Body of pancreas (tissue), 4 donors: ENCODE data around the gene TBX10. TPM values are rescaled to one million over a fixed set of nuclear protein-coding genes. Genes with fewer than 3 reads are reported as not detected.
"Not testable (repeated sequence)": the region's sequence is repeated elsewhere in the genome, so short reads cannot be mapped to it uniquely, and the experiment has no call there.

Source experiments
- ATAC-seq: fragments of 150-250 bp; one replicate; pipeline ENCODE4 v1.9.1; 2016
- DNase-seq, 4 donors: peaks; one replicate each; pipeline ENCODE4 v3.0.0-alpha.2; 2019
- H3K27ac ChIP-seq, 4 donors: fragments of 200-600 bp; sonication (generic); 1 replicate in 3 of 4; 2 replicates in 1 of 4; pipeline versions ENCODE4 v1.5.1 to v1.6.1; 2016 to 2019; ENCODE audit warnings: mild to moderate bottlenecking in 1 of 4, mixed read lengths in 1 of 4, moderate library complexity in 1 of 4
- H3K27me3 ChIP-seq, 2 donors: fragments of 200-600 bp; sonication (generic); one replicate each; pipeline ENCODE4 v1.6.0; 2016; ENCODE audit warnings: mild to moderate bottlenecking in 1 of 2
- H3K36me3 ChIP-seq, 2 donors: fragments of 200-600 bp; sonication (generic); replicated peaks in 1 of 2; 2 replicates each; pipeline ENCODE4 v1.5.1; 2016; ENCODE audit warnings: low read depth in 2 of 2; ENCODE audit not compliant: insufficient read depth in 1 of 2
- H3K4me1 ChIP-seq: fragments of 200-600 bp; sonication (generic); one replicate; pipeline ENCODE4 v1.6.0; 2016
- H3K4me3 ChIP-seq, 2 donors: fragments of 200-600 bp; sonication (generic); 1 replicate in 1 of 2; 2 replicates in 1 of 2; pipeline ENCODE4 v1.5.1; 2016 to 2019
- H3K9me3 ChIP-seq, 3 donors: fragments of 200-600 bp; sonication (generic); 1 replicate in 2 of 3; 2 replicates in 1 of 3; pipeline ENCODE4 v1.5.1; 2016
- CTCF ChIP-seq, 7 experiments: fragments of 450-650 bp in 4 of 7; fragments of 200-600 bp in 3 of 7; sonication (generic) in 3 of 7; IDR thresholded peaks; one replicate each; pipeline ENCODE4 v1.5.1; 2016 to 2019; ENCODE audit warnings: antibody characterized with exemption in 7 of 7
- POLR2A ChIP-seq, 3 donors: fragments of 450-650 bp; IDR thresholded peaks; one replicate each; pipeline ENCODE4 v1.6.1; 2016; ENCODE audit warnings: antibody characterized with exemption in 3 of 3, mild to moderate bottlenecking in 2 of 3
- WGBS, 2 donors: methylation state at CpG; one replicate each; pipeline ENCODE4 v1.1.5; 2017; 5-methylcytosine and 5-hydroxymethylcytosine counted together
- intact Hi-C: fragments of 100-400 bp; cut with DNase I; formaldehyde crosslinking; loops from one replicate; pipeline ENCODE4 v1.15.1; 2023
- total RNA-seq, 2 donors: library from RNA; depleted of rRNA; stranded (reverse); fragments of >200 nt; gene quantifications; one replicate each; pipeline ENCODE4 v1.1.0, GENCODE V29; 2016

The TBX10 gene
- total RNA-seq, 2 donors from 2014 or later: not detected

- DNase-seq (no peak), ATAC-seq (no peak)
- TF ChIP-seq POLR2A (IDR thresholded peaks at IDR 0.05): no peak
- Histone ChIP-seq H3K4me1 (peaks cover 17% of the 10 kb centered on the region), H3K27ac (no peak overlapping the region), H3K4me3 (no peak overlapping the region), H3K36me3 (no peaks in the 10 kb centered on the region), H3K9me3 (no peaks in the 10 kb centered on the region), H3K27me3 (no peaks in the 10 kb centered on the region)
- intact Hi-C loops: no loop called here
- 78 to 86% methylated on average over 6 to 12 of the region's 12 CpGs for WGBS, 2 donors
These were observed 1.3 kb upstream of the TBX10 start for GRCh38 chr11:67640758-67641337.

- WGBS, 2 donors: 45 to 66% methylated on average over 9 to 23 of the region's 23 CpGs
- ATAC-seq: peak; percentile 80
These were observed 626 bp upstream of the TBX10 start for GRCh38 chr11:67640021-67640757.

GRCh38 chr11:67638535-67639437 is 777 bp downstream of the TBX10 start:
- TF ChIP-seq POLR2A (IDR thresholded peaks at IDR 0.05): no peak
- TF ChIP-seq CTCF (IDR thresholded peaks at IDR 0.05): no peak
- no peak for DNase-seq
- Histone ChIP-seq H3K36me3 (no peaks in the 10 kb centered on the region), H3K9me3 (no peaks in the 10 kb centered on the region), H3K27me3 (no peaks in the 10 kb centered on the region), H3K4me1 (peaks cover 5% of the 10 kb centered on the region), H3K27ac (no peak overlapping the region), H3K4me3 (no peak overlapping the region)
- WGBS, 2 donors: 83 to 92% methylated on average over 4 to 21 of the region's 24 CpGs
- ATAC-seq: no peak
- intact Hi-C loops: no loop called here

More at GRCh38 chr11:67640021-67640757, 626 bp upstream of the TBX10 start:
- peak; percentile 78 to 86 (median 80) for DNase-seq
- Histone ChIP-seq H3K27me3 (no peaks in the 10 kb centered on the region), H3K4me3 (no peak overlapping the region), H3K4me1 (peaks cover 11% of the 10 kb centered on the region), H3K9me3 (no peaks in the 10 kb centered on the region), H3K36me3 (no peaks in the 10 kb centered on the region), H3K27ac (no peak overlapping the region)
- TF ChIP-seq CTCF (IDR thresholded peaks at IDR 0.05): peak; percentile 31 to 78 (median 68)
- no peak for TF ChIP-seq POLR2A (IDR thresholded peaks at IDR 0.05)
- intact Hi-C loops: no loop called here

GRCh38 chr11:67637441-67637840 is 2.1 kb downstream of the TBX10 start:
- H3K27me3 ChIP-seq, ATAC-seq, intact Hi-C loops, H3K9me3 ChIP-seq, DNase-seq, H3K36me3 ChIP-seq, H3K4me3 ChIP-seq, H3K27ac ChIP-seq: not testable (repeated sequence)
- peaks cover 15% of the 10 kb centered on the region for H3K4me1 ChIP-seq
- 88 to 92% methylated on average over 3 of the region's 3 CpGs for WGBS, 2 donors

- intact Hi-C loops: no loop called here
- TF ChIP-seq CTCF (IDR thresholded peaks at IDR 0.05) (no peak), POLR2A (IDR thresholded peaks at IDR 0.05) (no peak)
- 82 to 88% methylated on average over 6 of the region's 6 CpGs for WGBS, 2 donors
- ATAC-seq (no peak), DNase-seq (no peak)
- Histone ChIP-seq H3K4me1 (peaks cover 20% of the 10 kb centered on the region), H3K9me3 (no peaks in the 10 kb centered on the region), H3K36me3 (no peaks in the 10 kb centered on the region), H3K4me3 (no peak overlapping the region), H3K27ac (no peak overlapping the region), H3K27me3 (no peaks in the 10 kb centered on the region)
These were observed 2.6 kb downstream of the TBX10 start for GRCh38 chr11:67636962-67637361.
